IMR-90 (cell line): ENCODE results near the gene CTNNA2. TPM values are rescaled to one million over a fixed set of nuclear protein-coding genes. Genes with fewer than 3 reads are reported as not detected.
A peak's percentile ranks its signal among the peaks of the same experiment; 100 is the strongest.

Experiments used
- ATAC-seq: fragments of 200-7000 bp; cut with Tn5 transposase; 2 replicates; pipeline ENCODE4 v1.9.1; 2020; ENCODE audit warnings: low read depth, mild to moderate bottlenecking, moderate library complexity
- BruUV-seq: library from RNA; stranded (reverse); fragments of 400-500 nt; replicated peaks from 2 replicates; lab custom pipeline; 2021; lab: Mats Ljungman, UMichigan
- CTCF ChIA-PET: fragments of 300-600 bp; formaldehyde crosslinking; extraction: SDS; loops from one replicate; lab custom pipeline; 2021; ENCODE audit warnings: antibody characterized with exemption; lab: Yijun Ruan, JAX
- POLR2A ChIA-PET: fragments of 300-600 bp; sonication (Branson Sonifier 250); formaldehyde crosslinking; loops from one replicate; lab custom pipeline; 2022; ENCODE audit warnings: antibody characterized with exemption; ENCODE audit not compliant: unreplicated experiment; lab: Charles Lee
- DNase-seq: peaks from one replicate; pipeline ENCODE4 v3.0.0; 2013
- H2AFZ ChIP-seq: replicated peaks from 2 replicates; pipeline ENCODE3; 2013; ENCODE audit warnings: low read length, mild to moderate bottlenecking; ENCODE audit not compliant: poor library complexity
- H2AK5ac ChIP-seq: 2 replicates; pipeline ENCODE4 v1.6.1; 2013; ENCODE audit warnings: low read depth, low read length, inconsistent platforms
- H2AK9ac ChIP-seq: replicated peaks from 2 replicates; pipeline ENCODE3; 2013; ENCODE audit warnings: mild to moderate bottlenecking, low read depth, low read length, moderate library complexity; ENCODE audit not compliant: poor library complexity
- H2BK120ac ChIP-seq: 2 replicates; pipeline ENCODE4 v1.6.1; 2013; ENCODE audit warnings: low read depth, low read length, inconsistent platforms
- H2BK15ac ChIP-seq: 3 replicates; pipeline ENCODE4 v1.6.1; 2013; ENCODE audit warnings: low read depth, low read length, inconsistent platforms
- H2BK20ac ChIP-seq: 2 replicates; pipeline ENCODE4 v1.6.1; 2013; ENCODE audit warnings: low read depth, mild to moderate bottlenecking, inconsistent platforms, low read length, moderate library complexity
- H2BK5ac ChIP-seq: 2 replicates; pipeline ENCODE4 v1.6.1; 2013; ENCODE audit warnings: mild to moderate bottlenecking, low read depth, low read length, inconsistent platforms; ENCODE audit not compliant: poor library complexity, severe bottlenecking
- H3K14ac ChIP-seq: replicated peaks from 2 replicates; pipeline ENCODE4 v1.6.1; 2013; ENCODE audit warnings: low read depth, low read length, inconsistent platforms
- H3K18ac ChIP-seq: 2 replicates; pipeline ENCODE4 v1.6.1; 2013; ENCODE audit warnings: low read depth, low read length, control low read depth
- H3K23ac ChIP-seq: 2 replicates; pipeline ENCODE4 v1.6.1; 2013; ENCODE audit warnings: low read depth, low read length, inconsistent platforms
- H3K27ac ChIP-seq: 2 replicates; pipeline ENCODE4 v1.5.1; 2013; ENCODE audit warnings: mild to moderate bottlenecking, control low read depth, low read length; ENCODE audit not compliant: insufficient read depth
- H3K27me3 ChIP-seq: 2 replicates; pipeline ENCODE4 v1.6.1; 2013; ENCODE audit warnings: low read length; ENCODE audit not compliant: control insufficient read depth, insufficient read depth
- H3K36me3 ChIP-seq: 2 replicates; pipeline ENCODE4 v1.6.1; 2013; ENCODE audit warnings: low read length, mixed read lengths; ENCODE audit not compliant: control insufficient read depth, insufficient read depth
- H3K4ac ChIP-seq: 2 replicates; pipeline ENCODE4 v1.6.1; 2013; ENCODE audit warnings: low read depth, low read length, inconsistent platforms
- H3K4me1 ChIP-seq: 2 replicates; pipeline ENCODE4 v1.6.1; 2013; ENCODE audit warnings: low read length, mixed read lengths; ENCODE audit not compliant: control insufficient read depth, insufficient read depth
- H3K4me2 ChIP-seq: 2 replicates; pipeline ENCODE4 v1.6.1; 2013; ENCODE audit warnings: low read depth, mild to moderate bottlenecking, control low read depth, low read length, moderate library complexity
- H3K4me3 ChIP-seq: 2 replicates; pipeline ENCODE4 v1.5.1; 2013; ENCODE audit warnings: low read depth, mild to moderate bottlenecking, control low read depth, low read length, moderate library complexity; ENCODE audit not compliant: insufficient read depth
- H3K56ac ChIP-seq: 2 replicates; pipeline ENCODE4 v1.6.1; 2013; ENCODE audit warnings: low read length, inconsistent platforms; ENCODE audit not compliant: insufficient read depth; ENCODE audit errors: extremely low read depth
- H3K79me1 ChIP-seq, 2 experiments: 2 replicates each; pipeline ENCODE4 v1.6.1; 2013; ENCODE audit warnings: low read length in 2 of 2, inconsistent platforms in 1 of 2, low read depth in 1 of 2
- H3K9ac ChIP-seq: 2 replicates; pipeline ENCODE4 v1.6.1; 2013; ENCODE audit warnings: low read depth, low read length, control low read depth
- H3K9me1 ChIP-seq: 2 replicates; pipeline ENCODE4 v1.6.1; 2013; ENCODE audit warnings: low read length, inconsistent platforms; ENCODE audit not compliant: insufficient read depth
- H3K9me3 ChIP-seq: 2 replicates; pipeline ENCODE4 v1.6.1; 2013; ENCODE audit warnings: low read length; ENCODE audit not compliant: control insufficient read depth, insufficient read depth
- H4K20me1 ChIP-seq: 2 replicates; pipeline ENCODE4 v1.6.1; 2013; ENCODE audit warnings: low read length, inconsistent platforms; ENCODE audit not compliant: insufficient read depth
- H4K5ac ChIP-seq: 2 replicates; pipeline ENCODE4 v1.6.1; 2013; ENCODE audit warnings: mild to moderate bottlenecking, low read depth, low read length, control low read depth
- H4K8ac ChIP-seq, 2 experiments: 2 replicates each; pipeline ENCODE4 v1.6.1; 2013; ENCODE audit warnings: low read depth in 2 of 2, low read length in 2 of 2, control low read depth in 1 of 2, inconsistent platforms in 1 of 2
- H4K91ac ChIP-seq: 2 replicates; pipeline ENCODE4 v1.6.1; 2013; ENCODE audit warnings: low read depth, low read length, inconsistent platforms; ENCODE audit not compliant: insufficient read depth
- CHD1 ChIP-seq: IDR thresholded peaks from 2 replicates; pipeline ENCODE4 v1.6.1; 2012; ENCODE audit warnings: low read depth, low read length, improper control_type of control experiment
- FOS ChIP-seq: fragments of 150-350 bp; IDR thresholded peaks from 2 replicates; pipeline ENCODE4 v1.6.1; 2016; ENCODE audit warnings: low read depth, low read length
- WGBS, 2 experiments: methylation state at CpG; one replicate each; pipeline versions ENCODE4 v1.1.5 to v1.1.7; 2013; ENCODE audit warnings: missing lambda C conversion rate in 2 of 2; ENCODE audit not compliant: insufficient read length in 1 of 2; ENCODE audit errors: extremely low coverage in 2 of 2; 5-methylcytosine and 5-hydroxymethylcytosine counted together
- dilution Hi-C: fragments of 300-500 bp; cut with HindIII; formaldehyde crosslinking; loops from one replicate; pipeline ENCODE4 v1.14.3; 2018; ENCODE audit warnings: low sequenced_read_pairs; ENCODE audit not compliant: unreplicated experiment
- in situ Hi-C: fragments of 300-500 bp; cut with MboI; formaldehyde crosslinking; loops from 3 replicates; pipeline ENCODE4 v1.14.3; 2019; ENCODE audit warnings: low sequenced_read_pairs, inconsistent platforms, mixed read lengths
- intact Hi-C: fragments of 100-400 bp; cut with micrococcal nuclease; formaldehyde crosslinking; loops from 2 replicates; pipeline ENCODE4 v1.10.0; 2022
- polyA plus RNA-seq, 3 experiments: library from polyadenylated mRNA; depleted of rRNA; stranded (reverse); fragments of >200 nt; gene quantifications; 2 replicates each; pipeline ENCODE4 v1.2.3, GENCODE V29; 2012; ENCODE audit warnings: low replicate concordance in 1 of 3
- total RNA-seq: library from RNA; depleted of rRNA; stranded (reverse); fragments of >200 nt; gene quantifications from 2 replicates; pipeline ENCODE4 v1.2.3, GENCODE V29; 2012

CTNNA2 gene
- total and polyA plus RNA-seq, 2 of the 4 experiments (the other 2 are of a cell fraction) = not detected

DNA sequence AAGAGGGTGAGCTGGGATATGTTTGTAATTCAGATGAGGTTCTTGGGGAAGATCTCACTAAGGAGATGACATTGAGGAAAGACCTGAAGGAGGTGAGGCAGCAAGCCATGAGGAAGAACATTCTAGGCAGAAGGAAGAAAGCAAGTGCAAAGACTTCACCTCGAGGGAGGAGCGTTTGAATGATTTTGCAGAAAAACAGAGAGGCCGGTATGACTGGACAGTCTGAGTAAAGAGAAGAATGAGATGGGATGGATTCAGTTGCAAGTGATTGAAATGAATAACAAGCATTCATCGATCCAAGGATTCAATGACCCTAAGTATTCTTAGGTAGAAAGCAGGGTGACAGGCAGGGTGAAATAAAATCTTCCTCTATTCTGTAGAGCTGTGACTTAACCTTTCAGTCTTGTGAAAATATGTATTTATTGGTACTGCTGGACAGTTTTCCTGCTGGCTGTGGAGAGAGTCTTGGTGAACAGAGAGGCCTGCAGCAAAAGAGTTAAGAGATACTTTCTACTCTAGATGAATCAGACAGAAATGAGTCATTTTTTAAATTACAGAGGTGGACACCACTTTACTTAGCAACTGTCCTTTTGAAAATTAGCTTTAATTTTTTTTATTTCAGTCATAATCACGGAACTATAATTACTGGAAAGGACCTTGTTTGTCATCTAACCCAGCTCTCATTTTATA, 513.3 kb downstream of the CTNNA2 start:
- Histone ChIP-seq H4K8ac (no peak overlapping the region; a peak in 1 of 4 replicates), H3K9me1 (no peaks in the 10 kb centered on the region; the same call in 1 of the 2 replicates), H4K20me1 (no peaks in the 10 kb centered on the region), H2AK5ac (peak overlapping the region; percentile 5; the same call in 1 of the 2 replicates), H3K36me3 (no peaks in the 10 kb centered on the region), H2BK120ac (no peak overlapping the region), H4K5ac (no peak overlapping the region), H3K18ac (no peak overlapping the region; the same call in 1 of the 2 replicates), H3K4me3 (no peak overlapping the region), H2AK9ac (no peak overlapping the region), H2BK20ac (0 out of 2 replicates have a peak overlapping the region, but pooled peaks have one; percentile 9), H3K4ac (no peak overlapping the region), H3K27me3 (no peaks in the 10 kb centered on the region), H3K4me1 (peaks cover 3% of the 10 kb centered on the region; the same call in 1 of the 2 replicates), H2BK5ac (peak overlapping the region; percentile 28), H2AFZ (no peak overlapping the region), H3K9ac (no peak overlapping the region), H2BK15ac (no peak overlapping the region), H3K9me3 (no peaks in the 10 kb centered on the region), H4K91ac (no peak overlapping the region), H3K56ac (no peak overlapping the region), H3K23ac (0 out of 2 replicates have a peak overlapping the region, but pooled peaks have one; percentile 3), H3K4me2 (no peak overlapping the region), H3K27ac (no peak overlapping the region), H3K14ac (peak overlapping the region; percentile 22; the same call in 1 of the 2 replicates), H3K79me1 (no peaks in the 10 kb centered on the region)
- ChIA-PET POLR2A (no interaction called here), CTCF (no interaction called here)
- ATAC-seq (peak; percentile 91), DNase-seq (peak; percentile 58)
- intact Hi-C loops = no loop called here
- dilution Hi-C loops = no loop called here
- in situ Hi-C loops = no loop called here
- TF ChIP-seq FOS (peak; percentile 23; the same call in 1 of the 2 replicates), CHD1 (no peak)
- BruUV-seq = no TSS peak
- WGBS, 2 experiments = no CpG with 5 or more reads among the region's 5 CpGs
